HG03095 (cell line): ENCODE measurements around the gene MRPS23.

ENCODE experiments used
- ATAC-seq: cut with Tn5 transposase; IDR thresholded peaks from one replicate; pipeline ENCODE4 v1.9.1; 2021; ENCODE audit warnings: moderate library complexity; ENCODE audit not compliant: unreplicated experiment

The MRPS23 gene

DNA sequence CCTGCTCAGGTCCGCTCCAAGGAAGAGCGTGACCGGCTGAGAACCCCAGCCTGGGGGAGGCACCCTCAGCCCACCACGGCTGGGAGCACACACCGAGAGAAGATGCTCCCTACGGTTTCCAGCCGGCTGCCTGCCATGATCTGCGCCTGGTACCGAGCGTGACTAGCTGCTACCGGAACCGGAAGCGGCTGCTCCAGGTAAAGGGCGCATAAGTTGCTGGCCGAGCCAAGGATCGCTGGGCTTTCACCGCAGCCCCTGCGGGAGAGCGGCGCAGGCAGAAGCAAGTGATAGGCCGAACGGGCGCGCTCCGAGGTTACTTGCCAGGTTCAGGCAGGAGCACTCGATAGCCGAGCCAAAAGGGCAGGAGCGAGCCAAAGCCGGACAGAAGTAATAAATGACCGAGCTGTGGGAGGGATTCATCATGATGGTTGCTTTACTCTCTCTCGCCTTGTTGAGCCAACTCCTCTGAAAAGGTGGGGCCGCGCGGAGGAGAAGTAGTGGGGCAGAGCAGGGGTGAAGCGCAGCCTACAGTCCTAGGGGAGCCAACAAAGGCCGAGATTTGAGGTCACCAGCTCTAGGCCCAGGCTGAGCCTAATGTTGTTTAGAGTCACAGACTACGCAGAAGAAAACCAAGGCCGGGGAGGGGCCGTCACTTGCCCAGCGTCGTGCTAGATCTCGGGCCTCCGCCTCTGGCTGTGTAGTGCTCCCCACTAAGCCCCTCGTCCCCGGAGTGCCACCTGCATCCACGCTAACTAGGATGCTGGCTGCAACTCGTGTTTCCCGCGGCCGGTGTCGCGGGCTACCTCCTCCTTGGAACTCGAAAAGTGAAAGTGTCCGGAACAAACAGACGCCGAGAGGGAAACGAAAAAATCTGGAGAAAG lies at the start of gene MRPS23:
TSS of gene MRPS23 (minus strand) at position 171 of the 881 bp plus-strand sequence. CDS start at position 137, 34 bp downstream.
- ATAC-seq: peak; percentile 88

DNA sequence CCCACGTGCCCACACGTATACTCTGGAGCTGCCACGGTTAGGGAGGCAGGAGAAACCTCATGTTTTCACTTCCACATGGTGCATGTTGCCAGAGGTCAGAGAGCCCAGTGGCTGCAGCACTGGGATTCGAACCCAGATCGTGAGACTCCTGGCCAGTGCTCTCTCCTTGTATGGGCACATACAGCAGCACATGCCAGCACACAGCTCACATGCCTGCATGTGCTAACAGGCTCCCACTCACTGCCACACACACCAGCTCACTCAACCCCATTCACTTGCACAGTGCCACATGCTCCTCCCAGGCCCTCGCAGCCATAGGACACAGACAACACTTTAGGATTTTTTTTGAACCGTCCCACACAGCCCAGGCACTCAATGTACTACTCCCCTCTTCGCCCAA lies 49.5 kb upstream of the MRPS23 start:
- ATAC-seq: no peak

DNA sequence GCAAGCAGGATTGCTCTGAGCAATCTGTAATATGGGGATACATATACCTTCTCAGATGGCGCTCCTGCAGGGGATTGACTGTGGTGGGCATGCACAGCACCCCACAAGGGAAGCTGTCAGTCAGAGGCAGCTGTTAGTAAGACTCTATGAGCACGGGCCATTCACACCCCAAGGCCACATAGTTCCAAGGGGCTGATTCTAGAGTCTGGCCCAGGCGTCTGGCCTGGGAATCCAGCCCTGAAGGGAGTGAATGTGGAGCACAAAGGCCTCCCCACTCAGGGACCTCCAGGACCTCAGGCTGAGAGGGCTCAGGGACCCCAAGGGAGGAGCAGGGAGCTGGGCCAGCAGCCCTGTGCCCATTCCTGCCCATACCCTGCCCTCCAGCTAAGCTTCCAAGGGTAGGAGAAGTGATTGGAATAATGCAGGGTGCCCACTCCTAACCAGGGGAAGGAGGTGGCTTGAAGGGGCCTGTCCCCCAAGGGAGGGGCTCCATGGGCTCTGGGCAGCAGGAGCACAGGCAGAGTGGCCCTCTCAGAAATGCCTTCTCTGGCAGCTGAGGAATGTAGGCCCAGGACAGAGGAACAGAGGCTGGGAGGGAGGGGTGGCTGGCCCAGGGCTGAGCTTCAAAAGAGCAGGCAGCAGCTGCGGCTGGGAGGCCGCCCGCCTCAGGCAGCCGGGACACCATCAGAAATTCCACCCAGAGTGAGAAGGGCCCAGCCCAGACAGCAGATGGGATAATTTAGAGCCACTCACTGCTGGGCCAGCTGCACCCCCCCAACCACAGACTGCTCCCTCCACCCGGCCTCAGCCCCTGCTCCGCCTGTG lies 48.9 kb upstream of the MRPS23 start:
- no peak for ATAC-seq

DNA sequence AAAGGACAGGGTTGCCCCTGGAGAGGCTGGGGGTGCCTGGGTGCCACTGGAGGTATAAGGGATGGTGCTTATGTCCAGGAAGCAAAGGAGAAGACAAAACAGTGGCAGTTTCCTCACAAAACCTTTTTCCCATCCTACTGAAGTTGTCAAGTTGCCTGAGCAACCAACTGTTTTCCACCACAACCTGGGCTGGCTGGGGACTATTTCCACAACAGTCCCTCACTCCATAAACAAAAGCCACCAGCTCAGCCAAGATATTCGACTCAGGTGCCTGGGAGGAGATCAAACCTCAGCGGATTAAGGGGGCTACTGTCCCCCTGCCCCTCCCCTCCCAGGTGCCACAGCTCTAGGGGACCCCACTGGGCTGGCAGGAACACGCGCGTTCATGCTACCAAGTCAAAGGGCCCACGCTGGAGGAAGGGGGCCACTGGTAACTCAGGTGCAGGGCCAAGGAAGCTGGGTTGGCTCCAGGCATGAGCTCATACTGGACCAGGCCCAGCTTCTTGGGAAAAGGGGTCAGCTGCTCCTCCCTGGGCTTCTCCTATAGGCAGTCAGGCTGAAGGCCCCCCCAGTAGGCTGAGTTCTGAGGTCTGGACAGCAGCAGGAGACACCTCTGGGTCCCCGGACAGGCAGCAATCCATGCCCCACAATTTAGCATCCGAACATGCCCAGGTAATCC lies 45.7 kb upstream of the MRPS23 start:
- no peak for ATAC-seq

DNA sequence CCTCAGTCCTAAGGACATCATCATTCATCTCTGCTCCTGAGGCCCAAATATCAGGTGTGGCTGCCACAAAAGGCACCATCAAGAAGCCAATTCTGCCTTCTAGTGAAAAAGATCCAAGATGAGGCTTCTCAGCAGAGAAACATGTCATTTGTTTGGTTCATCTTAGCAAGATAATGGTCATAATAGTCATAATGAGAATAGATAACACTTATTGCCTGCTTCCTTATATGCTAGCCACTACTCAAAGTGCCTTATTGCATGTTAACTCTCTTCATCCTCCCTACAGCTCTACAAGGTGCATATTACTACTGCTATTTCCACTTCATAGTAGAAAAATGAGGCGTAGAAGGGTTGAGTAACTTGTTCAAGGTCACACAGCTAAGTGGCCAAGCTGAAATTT lies 45.0 kb upstream of the MRPS23 start:
- ATAC-seq: no peak

DNA sequence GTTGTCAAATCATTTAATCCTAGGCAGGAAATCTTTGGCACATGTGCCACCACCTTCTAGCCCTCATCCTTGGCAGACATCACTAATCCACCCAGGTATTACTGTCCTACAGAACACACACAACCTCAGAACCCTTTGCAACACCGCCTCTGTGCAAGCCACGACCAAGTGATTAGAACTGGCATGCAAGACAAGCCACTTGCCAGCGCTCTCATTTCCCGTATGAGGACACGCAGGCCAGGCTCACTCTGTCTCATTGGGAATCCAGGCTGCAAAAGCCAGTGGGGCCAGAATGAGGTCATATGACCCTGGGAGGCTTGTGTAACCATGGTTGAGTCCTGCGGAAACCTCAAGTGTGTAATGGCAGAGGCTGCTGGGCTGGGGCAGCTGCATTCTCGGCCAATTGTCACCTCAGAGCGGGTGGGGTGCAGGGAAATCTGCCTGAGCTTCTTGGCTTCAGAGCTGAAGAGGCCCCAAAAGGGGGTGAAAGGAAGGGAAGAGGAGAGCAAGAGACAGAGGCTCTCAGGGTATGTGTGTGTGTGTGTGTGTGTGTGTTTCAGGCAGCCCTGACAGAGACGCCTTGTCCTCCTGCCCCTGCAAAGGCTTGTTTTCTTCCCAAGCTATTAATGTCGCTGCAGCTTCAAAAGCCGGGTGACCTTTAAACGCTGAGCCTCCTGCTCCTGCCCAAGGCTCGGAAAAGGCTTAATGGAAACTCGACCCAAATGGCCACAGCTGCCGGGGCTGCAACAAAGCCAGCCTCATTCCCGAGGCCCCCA lies 43.2 kb upstream of the MRPS23 start:
- ATAC-seq: no peak

DNA sequence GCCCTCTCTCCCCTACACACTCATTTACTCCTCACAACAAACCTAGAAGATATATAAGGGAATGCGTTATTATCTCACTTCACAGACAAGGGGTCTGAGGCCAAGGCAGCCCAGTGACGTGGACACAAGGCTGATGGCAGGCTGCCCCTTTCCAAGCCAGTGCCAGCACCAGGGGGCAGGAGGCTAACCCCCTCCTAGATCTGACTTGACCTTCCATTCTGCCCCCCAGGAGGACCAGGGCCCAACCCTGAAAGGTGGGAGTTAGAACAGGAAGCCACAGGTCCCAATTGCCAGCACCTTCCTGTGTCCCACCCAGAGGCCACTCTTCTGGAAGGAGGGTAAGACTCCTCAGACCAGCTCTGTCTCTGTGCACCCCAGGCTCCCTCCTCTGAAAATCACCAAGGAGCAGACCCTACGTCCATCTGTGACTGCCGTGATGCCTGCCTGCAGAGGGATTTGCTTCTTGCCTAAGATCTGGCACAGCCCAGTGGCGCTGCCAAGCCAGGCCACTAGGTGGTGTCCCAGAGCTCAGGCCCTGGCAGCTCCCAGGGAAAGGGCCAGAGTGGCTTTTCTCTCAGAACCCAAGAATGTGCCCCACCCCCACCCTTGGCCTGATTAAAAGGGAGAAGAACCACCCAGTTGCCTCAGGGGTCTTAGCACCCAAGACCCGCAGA lies 42.4 kb upstream of the MRPS23 start:
- ATAC-seq: no peak

DNA sequence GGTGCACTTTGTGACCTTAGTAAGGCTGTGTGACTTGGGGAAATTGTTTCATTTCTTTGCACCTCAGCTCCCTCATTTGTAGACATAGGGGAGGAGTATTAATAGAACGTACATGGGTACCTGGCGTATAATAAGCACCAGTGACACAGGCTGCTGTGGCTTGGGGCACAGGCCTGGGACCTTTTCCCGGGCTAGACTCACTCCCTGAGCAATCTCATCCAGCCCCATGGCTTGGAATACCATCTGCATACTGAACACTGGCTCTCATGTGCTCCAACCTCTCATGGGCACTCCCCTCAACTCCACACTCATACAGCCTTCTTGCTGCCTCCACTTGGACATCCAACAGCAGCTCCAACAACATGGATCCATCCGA lies 41.0 kb upstream of the MRPS23 start:
- no peak for ATAC-seq

DNA sequence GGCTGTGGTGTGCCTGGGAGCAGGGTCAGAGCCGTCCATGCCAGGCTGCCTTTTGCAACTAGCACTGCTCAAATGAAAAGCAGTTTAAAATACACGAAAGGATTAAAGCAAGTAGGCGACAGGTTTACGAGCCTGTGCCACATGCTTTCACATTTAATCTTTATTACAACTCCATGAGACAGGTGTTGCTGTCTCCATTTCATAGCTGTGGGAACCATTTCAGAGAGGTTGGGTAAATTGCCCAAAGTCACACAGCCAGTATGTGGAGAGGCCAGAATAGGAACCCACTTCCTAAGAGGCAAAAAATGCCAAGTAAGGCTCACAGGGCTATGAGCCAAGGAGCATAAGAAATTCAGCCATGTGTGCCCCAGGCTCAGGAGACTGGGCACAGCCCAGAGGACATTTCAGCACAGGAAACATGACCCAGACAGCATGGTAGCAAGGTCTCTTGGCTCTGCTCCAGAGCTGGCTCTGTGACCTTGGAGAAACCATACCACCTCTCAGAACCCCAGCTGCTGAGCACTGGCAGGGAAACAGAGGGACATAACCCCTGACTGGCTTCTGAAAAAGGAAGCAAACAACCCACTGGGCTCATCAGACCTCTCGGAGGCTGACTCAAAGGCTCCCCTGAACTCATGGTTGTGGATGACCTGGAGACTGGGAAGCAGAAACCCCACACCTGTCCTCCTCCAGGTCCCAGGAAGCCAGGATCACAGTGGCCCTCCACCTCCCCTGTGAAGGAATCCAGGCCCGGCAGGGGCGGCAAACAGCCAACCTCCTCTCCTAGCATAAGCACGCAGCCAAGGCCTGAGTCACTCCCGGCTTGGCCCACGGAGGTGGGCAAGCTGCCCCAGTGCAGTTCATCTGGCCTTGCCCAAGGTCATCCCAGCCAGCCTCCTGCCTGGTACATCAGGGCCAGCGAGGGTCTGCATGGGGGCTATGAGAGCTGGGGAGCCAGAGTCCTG lies 40.3 kb upstream of the MRPS23 start:
- ATAC-seq: no peak

DNA sequence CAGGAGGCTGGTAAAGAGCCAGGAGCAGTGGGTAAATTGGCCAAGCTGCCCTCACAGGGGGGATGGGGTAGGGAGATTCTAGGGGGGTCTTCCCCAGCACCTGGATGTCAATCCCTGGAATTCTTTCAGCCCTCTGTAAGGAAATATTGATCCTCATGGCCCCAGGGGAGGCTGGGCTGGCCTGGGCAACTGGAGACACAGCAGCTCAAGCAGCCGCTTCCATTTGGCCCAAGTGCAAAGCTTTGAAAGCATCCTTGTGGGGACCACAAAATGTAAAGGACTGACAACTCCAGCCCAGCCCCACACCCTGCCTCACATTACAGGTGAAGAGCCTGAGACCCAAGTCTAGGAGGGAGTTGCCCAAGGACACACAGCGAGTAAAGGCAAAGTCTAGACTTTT lies 39.4 kb upstream of the MRPS23 start:
- no peak for ATAC-seq

DNA sequence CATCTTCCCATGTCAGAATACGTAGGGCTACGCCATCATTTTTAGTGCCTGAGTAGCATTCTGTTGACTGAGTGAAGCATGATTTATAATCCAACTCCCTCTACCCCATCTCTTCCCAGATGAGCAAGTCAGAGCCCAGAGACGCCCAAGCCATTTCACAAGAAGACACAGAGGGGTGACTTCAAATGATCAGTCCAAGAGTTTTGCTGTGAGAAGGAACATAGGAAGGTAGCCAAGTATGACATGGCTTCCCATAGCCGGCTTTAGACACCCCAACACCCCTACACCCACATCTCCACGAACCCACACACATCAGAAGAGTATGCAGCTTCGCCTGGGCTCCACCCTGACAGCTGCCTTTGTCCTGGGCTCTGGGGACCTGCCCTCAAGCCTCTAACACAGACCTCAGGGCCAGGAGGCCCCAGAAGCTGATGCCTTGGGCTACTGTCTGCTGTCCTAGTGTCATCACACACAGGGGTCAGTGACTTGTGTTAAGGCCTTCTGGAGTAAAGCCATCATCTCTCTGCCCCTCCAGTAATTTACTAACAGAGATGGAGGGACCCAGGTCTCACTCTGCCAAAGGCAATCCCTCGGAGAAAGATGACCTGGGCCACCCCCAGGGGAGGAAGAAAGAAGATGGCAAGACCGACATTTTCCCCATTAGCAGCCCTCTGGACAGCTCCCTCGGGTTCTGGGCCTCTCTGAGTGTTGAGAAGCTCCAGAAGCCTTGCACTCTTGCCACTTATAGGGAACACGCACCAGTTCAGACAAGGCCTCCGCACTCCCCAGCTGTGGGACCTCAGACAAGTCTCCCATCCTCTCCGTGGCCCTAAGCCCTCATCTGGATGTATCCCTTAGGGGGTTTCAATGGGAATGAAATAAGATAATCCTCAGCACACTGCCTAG lies 38.7 kb upstream of the MRPS23 start:
- no peak for ATAC-seq

DNA sequence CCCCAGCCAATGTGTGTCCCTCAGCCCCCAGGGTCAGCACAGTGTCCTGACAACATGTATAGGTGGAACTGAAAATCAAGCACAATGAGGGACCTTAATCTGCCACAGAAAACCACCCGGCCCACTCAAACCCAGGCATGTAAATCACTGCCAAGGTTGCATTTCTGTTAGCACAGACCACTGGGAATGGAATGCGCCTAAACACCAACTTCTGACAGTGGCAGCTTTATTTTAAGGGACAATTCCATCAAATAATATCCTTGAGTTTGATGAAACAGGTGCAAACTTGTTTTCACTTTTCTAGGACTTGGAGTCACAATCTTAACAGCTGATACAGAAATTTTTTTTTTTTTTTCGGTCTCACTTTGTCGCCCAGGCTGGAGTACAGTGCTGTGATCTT lies 37.3 kb upstream of the MRPS23 start:
- no peak for ATAC-seq

DNA sequence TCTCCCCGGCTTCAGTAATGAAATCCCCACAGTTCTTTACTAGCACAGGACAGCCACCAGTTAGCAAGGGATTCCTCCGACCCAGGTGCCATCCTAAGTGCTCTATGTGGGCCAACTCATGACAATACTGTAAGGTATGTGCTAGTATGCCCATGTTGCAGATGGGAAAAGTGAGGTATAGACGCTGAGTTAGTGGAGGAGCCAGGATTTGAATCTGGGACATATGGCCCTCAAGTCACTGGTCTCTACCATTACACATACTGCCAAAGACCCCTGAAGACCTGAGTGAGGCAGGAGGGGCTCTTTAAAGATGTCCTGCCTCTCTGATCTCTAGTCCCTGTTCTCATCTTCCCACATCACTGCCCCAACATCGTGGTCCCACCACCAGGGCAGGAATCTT lies 36.2 kb upstream of the MRPS23 start:
- no peak for ATAC-seq

DNA sequence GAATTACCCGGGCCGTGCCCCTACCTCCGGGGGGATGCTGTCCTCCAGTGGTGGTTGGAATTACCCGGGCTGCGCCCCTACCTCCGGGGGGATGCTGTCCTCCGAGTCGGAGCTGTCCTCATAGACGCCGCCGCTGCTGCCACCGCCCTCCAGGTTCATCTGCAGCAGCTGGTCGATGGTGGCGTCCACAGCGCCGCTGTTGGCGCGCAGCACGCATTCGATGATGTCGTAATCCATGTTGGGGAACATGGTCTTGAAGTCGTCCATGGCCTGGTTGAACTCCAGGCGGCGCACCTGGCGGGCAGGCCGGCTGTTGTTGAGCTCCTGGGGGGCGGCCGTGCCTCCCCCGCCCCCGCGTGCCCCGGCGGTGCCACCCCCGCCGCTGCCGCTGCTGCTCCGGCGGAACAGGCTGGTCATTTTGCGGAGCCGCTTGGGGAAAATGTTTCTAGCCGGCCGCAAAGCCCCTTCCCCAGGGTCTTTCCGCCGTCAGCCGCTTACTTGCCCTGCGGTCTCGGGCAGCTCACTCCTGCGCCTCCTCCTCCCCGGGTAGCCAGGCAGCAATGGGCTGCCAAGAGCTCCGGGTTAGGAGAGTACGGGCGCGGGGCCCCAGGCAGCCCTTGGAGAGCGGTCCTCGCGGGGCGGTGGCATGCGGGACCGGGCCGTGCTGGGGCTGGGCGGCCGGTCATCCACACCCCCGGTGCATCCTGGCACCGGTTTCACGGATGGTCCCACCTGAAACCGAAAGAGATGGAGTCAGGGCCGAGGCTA lies 35.5 kb upstream of the MRPS23 start:
- no peak for ATAC-seq

DNA sequence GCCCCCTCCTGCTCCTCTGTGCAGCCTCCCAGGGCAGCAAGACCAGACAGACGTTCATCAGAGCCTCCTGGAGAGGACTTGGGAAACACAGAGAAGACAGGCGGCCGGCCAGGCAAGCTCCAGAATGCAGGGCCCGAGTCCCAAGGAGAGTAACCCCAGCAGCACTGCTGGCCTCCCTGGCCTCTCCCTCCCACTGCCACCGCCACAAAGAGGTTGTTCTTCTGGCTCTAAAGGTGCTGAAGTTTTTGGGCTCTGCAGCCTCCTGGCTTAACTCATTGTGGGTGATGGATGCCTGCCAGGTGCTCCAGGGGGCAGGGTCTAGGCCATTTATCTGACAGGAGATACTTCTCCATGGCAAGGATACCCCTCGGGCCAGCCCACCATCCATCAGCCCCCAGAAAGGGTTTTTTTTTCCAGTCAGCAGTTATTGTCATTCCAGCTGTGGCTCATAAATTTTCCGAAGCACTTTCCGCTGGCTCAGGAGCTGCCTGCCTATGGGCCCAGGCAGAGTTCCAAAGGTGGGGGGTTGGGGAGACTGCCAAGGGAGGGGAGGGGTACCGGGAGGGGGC lies 32.0 kb upstream of the MRPS23 start:
- ATAC-seq: no peak

DNA sequence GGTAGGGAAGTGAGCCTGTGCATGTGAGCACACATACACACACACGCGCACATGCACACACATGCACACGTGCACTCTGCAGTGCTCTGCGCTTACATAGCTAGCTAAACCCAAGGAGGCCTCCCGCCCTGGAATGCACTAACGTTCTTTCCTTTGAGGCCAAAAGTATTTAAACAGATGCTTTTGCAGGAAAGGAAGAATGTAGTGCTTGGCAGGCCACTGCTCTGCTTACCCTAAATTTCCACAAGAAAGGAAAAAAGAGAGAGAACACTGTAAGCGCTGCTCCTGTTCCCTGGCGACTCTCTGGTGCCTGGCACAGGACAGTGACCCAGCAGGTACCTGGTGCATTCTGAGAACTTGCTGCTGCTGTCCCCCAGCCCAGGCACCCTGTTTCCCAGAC lies 31.3 kb upstream of the MRPS23 start:
- no peak for ATAC-seq

DNA sequence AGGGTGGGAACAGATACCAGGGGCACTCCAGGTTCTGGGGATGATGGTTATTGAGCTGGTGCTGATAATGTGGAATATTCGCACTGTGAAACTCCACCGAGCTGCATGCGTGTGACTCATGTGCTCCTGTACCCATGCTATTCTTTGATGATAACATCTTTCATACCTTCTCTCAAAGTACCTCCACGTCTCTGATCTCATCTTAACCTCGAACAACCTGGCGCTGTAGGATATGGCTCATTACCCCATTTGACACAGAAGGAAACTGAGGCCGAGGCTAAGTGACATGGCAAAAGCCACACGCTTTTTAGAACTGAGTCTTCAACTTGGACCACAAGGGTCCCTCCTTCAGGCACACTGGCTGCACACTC lies 30.2 kb upstream of the MRPS23 start:
- no peak for ATAC-seq
